K562 treated with DMSO at 1 percent for 4 hours (cell line): ENCODE measurements around the gene MCOLN1. TPM values are rescaled to one million over a fixed set of nuclear protein-coding genes. Genes with fewer than 3 reads are reported as not detected.

ENCODE experiments used
- total RNA-seq: library from RNA; unstranded; fragments of 300-600 nt; gene quantifications from 2 replicates; pipeline ENCODE4 v1.2.3, GENCODE V29; 2022; ENCODE audit not compliant: insufficient read depth

MCOLN1 gene
- total RNA-seq = 17.8 and 26.3 TPM in 2 replicates

GRCh38 chr19:7522072-7522922 lies at the start of gene MCOLN1:
Gene MCOLN1, plus strand, starts transcription at chr19:7522624. Its CDS starts 127 bp downstream, at chr19:7522751.

GRCh38 chr19:7488736-7489353 lies 33.6 kb upstream of the MCOLN1 start, which contains the start of gene PEX11G:
Gene PEX11G, minus strand, starts transcription at chr19:7489035. Its CDS starts 25 bp downstream, at chr19:7489010.

GRCh38 chr19:7515645-7516151 lies 6.7 kb upstream of the MCOLN1 start, which contains the start of gene ZNF358:
Gene ZNF358, plus strand, starts transcription at chr19:7516103. Its CDS starts 3,140 bp downstream, at chr19:7519243.

GRCh38 chr19:7535047-7535997 lies 12.9 kb downstream of the MCOLN1 start, which contains the start of gene PNPLA6:
Gene PNPLA6, plus strand, starts transcription at chr19:7535717. Its CDS starts 72 bp downstream, at chr19:7535789.

Other genes starting within 250 kb of the MCOLN1 start
- 0.12 and 0.25 TPM in 2 replicates for gene INSR, start 228.2 kb upstream of the MCOLN1 start, total RNA-seq
- 29.2 and 33.4 TPM in 2 replicates for gene ARHGEF18, start 173.7 kb upstream of the MCOLN1 start, total RNA-seq
- gene PEX11G, start 33.6 kb upstream of the MCOLN1 start, total RNA-seq = 2.1 and 5.4 TPM in 2 replicates
- gene ZNF358, start 6.5 kb upstream of the MCOLN1 start, total RNA-seq = 33.5 and 40.3 TPM in 2 replicates
- 44.3 and 75.9 TPM in 2 replicates for gene PNPLA6, start 13.1 kb downstream of the MCOLN1 start, total RNA-seq
- gene CAMSAP3, start 73.2 kb downstream of the MCOLN1 start, total RNA-seq = 2.8 and 3.5 TPM in 2 replicates
- gene XAB2, start 106.9 kb downstream of the MCOLN1 start, total RNA-seq = 73.4 and 73.7 TPM in 2 replicates
- gene PET100, start 107.2 kb downstream of the MCOLN1 start, total RNA-seq = 19.4 and 24.7 TPM in 2 replicates
- gene PCP2, start 111.1 kb downstream of the MCOLN1 start, total RNA-seq = not detected in 2 replicates
- gene STXBP2, start 114.5 kb downstream of the MCOLN1 start, total RNA-seq = 219 and 238 TPM in 2 replicates
- not detected in 2 replicates for gene RETN, start 146.4 kb downstream of the MCOLN1 start, total RNA-seq
- 1.6 and 3.9 TPM in 2 replicates for gene MCEMP1, start 154.5 kb downstream of the MCOLN1 start, total RNA-seq
- 90.6 and 98.1 TPM in 2 replicates for gene TRAPPC5, start 158.2 kb downstream of the MCOLN1 start, total RNA-seq
- not detected in 2 replicates for gene FCER2, start 179.5 kb downstream of the MCOLN1 start, total RNA-seq
- gene CLEC4G, start 209.5 kb downstream of the MCOLN1 start, total RNA-seq = not detected in 2 replicates
- not detected in 2 replicates for gene CD209, start 224.9 kb downstream of the MCOLN1 start, total RNA-seq
- 0.40 TPM in 1 of 2 replicates, not detected in the other for gene CLEC4M, start 240.6 kb downstream of the MCOLN1 start, total RNA-seq